ENCODE results near the gene MADD.

MADD gene

GRCh38 chr11:47342036-47342803 is 72.3 kb downstream of the MADD start:
- DNase-seq, result no peak

GRCh38 chr11:47342854-47343253 is 72.9 kb downstream of the MADD start:
- DNase-seq, result no peak

DNA sequence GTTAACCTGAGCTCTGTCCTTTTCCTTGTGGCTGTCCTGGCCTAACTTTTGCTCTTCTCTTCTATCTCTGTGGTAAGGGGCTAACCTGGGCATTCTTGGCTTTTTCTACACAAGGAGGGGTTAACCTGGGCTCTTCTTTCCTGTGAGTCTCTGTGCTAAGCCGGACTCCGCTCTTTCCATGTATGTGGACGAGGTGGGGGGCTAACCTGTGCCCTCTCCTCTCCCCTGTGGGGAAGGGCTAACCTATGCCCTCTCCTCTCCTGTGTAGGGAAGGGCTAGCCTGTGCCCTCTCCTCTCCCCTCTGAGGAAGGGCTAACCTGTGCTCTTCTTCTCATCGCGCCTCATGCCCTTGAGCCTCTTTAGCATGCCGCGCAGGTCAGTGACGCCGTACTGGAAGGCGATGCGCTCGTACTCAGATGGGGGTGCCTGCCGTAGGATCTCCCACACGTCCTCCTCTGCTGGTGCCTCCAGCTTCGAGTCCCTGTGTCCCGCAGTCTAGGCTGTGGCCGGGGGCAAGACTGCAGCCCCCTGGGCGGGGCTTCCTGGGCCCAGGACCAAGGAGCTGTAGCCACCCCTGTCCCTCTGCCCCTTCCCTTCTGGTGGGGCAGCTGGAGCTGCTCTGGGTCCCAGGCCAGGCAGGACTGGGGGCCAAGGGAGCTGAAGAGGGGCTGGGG is 76.1 kb downstream of the MADD start:
- no peak for DNase-seq

DNA sequence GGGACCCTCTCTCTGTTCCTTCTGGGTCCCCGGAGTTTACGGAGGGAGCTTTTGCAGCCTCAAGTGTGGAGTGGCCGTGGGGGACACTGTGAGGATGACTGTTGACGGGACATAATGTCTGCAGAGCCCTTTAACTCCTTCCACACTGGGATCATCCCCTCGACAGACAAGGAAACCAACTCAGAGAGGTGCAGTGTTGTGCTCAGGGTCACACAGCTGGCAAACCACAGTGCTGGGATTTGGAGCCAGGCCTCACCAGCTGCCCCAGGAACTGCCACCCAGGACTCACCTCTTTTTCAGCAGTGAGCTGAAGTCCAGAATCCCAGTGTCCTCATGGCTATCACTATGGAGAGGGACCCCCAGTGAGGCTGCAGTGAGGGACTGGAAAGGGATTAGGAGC is 77.2 kb downstream of the MADD start:
- DNase-seq, result no peak

GRCh38 chr11:47348131-47348802 is 78.3 kb downstream of the MADD start:
- no peak for DNase-seq

- peak; percentile 84 for DNase-seq
These were observed 78.9 kb downstream of the MADD start for GRCh38 chr11:47348859-47349258.

DNA sequence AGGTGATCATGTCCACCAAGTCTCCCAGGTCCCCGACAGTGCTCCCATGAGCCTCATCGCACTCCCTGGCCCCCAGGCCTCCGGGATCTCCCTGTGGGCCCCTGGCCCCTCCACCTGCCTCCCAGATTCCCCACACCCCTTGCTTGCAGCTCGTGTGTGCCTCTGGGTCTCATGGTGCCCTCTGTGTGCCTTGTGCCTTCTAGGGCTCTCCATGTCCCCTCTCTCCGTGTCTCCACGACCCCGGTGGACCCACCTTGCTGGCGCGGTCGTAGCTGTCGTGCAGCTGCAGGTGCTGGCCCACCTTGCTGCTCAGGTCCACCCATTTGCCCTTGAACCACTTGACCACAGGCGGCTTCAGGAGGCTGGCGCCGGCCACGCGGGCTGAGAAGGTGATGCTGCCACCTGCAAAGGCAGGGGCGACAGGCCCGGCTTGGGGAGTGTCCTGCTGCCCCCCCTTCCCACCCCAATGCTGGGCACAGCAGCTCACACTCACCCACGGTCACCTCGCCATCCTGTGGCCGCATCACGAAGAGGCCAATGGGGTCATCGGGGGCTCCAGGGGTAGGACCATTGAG is 79.7 kb downstream of the MADD start:
- DNase-seq, result no peak

- DNase-seq, result no peak
These were observed 80.4 kb downstream of the MADD start for GRCh38 chr11:47350315-47350714.

DNA sequence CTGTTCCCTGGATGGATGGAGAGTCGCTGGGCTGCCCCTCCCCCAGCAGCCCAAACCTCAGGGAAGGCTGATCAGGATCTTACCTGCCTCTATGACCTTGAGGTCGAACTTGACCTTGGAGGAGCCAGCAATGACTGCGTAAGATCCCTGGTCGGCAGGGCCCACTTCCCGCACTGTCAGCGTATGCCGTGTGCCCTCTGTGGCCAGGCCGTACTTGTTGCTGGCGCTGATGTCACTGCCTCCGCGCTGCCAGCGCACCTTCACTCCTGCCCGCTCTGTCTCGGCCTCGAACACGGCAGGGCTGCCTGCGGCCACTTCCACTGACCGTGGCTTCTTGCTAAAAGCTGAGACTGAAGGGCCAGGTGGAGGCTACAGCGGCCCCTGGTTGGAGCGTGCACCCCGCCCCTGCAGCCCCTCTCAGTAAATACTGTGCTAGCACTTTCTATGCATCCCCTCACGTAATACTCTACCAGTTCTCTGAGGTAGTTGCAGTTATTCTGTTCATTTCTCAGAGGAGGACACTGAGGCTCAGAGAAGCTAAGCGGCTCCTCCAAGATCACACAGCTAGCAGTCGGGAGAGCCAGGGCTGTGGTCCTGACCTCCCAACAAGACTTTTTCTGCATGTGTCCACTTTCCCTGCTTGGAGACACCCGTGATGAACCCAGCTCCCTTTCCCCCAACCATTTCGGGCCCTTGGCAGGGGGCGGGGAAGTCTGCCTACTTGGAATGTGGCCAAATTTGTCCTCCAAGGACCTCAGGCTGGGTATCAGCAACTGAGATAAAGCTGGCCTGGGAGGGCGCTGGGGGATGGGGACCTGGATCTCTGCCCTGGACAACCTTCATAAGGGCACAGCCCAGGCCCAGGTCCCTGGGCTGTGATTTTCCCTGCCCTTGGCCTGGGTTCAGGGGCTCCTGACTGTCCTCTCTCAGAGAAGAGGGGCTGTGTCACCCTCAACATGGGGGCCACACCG is 81.5 kb downstream of the MADD start:
- no peak for DNase-seq

DNA sequence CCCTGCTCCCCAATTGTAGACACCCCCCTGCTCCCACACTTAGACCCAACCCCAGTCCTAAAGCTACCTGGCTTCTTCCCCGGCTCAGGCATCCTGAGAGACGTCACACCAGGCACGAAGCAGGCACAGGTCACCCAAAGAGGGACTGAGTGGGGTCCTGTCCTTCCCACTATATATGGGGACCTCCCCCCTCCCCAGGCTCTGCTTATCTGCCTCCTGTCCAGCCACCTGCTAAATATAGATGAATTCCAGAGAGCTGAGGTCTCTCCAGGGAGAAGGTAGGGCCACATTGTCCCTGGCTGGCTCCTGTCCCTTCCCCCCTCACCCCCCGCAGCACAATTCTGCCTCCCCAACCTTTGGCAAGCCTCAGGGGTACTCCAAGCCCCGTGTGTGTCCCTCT is 82.6 kb downstream of the MADD start, which contains the start of gene MYBPC3:
TSS of gene MYBPC3 (minus strand) at position 147 of the 400 bp plus-strand sequence. CDS start at position 92, 55 bp downstream.
- no peak for DNase-seq

DNA sequence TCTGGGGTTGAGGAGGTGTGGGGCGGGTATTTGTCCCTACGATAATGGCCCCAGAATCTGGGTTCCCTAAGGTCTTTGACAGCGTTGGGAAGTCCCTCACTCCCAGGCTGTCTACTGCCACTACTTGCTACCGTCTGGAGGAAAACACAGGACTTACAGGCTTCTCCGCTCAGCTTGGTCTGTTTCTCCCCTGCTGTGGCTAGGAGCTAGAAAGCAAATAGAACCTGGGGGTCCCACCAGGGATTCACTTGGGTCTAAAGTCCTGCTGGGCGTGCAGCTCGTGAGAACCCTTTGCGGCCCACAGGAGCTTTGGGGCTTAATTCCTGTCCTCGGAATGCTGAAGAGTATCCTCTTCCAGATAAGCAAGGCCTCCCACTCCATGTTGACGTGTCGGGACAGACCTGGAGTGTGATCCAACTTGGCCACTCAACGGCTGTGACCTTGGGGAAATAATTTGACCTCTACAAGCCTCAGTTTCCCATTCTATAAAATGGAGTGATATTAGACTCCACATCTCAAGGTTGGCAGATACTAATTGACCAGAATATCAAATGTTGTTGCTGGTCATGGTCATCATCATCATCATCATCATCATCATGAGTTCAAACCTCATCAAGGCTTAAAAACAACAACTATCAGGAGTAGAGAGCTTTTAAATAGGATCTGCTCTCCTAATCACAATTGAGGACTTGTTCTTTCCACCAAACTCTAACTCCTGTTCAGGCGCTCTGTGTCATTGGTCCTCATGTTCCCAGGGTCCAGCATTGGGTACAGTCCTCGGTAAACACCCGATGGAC is 84.2 kb downstream of the MADD start:
- DNase-seq, result no peak

DNA sequence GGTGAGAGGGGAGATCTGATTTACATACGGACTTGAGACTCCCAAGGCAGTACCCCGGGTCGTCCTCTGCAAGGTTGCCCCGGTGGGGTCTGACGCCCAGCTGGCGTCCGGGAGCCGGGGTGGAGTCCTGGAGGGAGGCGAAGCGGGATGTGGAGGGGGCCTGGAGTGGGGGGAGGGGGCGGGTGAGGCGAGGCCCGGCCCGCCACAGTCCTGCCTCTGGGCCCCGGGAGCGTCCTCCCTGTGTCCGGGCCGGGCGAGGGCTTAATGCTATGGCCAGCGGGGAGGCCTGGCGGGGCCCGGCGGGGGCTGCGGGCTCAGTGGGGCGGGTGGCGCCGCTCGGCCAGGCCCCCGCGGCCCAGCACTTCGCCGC is 85.0 kb downstream of the MADD start:
- no peak for DNase-seq

DNA sequence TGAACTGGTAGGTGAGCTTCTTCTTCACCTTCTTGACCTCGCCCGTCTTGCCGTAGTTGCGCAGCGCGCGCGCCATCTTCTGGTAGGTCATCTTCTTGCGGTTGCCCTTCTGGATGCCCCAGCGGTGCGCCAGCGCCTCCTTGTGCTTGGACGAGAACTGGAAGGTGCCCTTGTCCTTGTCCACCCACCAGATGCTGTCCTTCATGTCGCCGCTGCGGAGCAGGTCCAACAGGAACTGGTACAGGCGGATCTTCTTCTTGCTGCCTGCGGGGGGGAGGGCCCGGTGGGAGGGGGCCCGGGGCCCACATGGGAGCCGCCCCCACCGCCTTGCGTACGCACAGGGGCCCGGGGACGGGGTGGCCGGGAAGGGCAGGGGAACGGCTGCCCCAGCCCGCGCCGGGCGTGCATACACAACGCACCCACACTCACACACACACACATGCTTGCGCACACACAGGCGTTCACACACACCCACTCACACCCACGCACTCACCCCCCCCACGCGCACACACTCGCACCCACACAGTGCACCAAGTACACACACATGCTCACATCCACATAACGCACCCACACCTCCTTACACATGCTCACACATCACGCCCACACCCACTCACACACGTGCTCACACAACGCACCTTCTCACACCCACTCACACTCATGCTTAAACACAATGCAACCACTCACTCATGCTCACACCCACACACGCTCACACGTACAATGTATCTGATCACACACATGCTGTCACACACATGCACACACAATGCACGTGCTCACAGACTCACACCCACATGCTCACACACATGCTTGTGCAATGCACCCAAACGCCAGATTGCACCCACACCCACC is 85.6 kb downstream of the MADD start:
- peak; percentile 77 for DNase-seq

GRCh38 chr11:47356129-47356997 is 86.4 kb downstream of the MADD start:
- no peak for DNase-seq

GRCh38 chr11:47356998-47357329 is 87.0 kb downstream of the MADD start:
- no peak for DNase-seq

DNA sequence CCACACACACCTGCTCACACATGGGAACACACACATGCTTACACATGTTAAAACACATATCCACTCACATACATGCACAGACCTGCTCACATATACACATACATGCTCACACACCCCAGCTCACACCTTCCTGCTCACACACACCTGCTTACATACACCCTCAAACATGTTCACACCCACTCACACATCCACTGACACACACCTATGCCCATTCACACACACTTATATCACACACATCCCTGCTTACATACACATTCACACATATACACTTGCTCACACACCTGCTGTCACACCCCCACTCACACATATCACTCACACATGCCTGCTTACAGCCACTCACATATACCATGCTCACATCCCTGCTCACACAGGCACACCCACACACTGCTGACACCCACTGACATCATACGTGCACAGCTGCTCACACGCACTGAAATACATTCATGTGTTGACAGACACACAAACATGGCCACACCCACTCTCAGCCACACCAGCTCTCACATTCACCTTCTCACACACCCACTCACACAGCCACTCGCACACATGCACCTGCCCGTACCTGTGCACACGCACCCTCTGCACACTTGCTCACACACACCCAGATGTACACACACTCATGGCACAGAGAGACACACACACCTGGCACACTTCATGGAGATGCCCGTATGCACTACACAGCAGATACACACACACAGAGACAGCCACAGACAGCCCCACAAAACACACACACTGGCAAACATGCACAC is 88.2 kb downstream of the MADD start:
- DNase-seq, result no peak

DNA sequence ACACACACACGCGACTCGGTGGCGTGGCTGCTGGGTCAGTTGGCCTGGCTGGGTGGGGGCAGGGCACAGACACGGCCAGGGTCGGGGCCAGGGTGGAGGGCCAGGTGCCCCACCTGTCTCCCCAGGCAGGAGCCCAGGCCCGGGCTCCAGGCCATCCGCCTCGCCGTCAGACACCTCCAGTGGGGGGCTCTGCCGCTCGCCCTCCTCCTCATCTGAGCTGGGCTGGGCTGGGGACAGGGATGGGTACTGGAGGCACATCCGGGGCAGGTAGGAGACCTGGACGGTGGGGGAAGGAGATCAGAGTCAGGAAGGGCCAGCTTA is 88.8 kb downstream of the MADD start:
- no peak for DNase-seq

DNA sequence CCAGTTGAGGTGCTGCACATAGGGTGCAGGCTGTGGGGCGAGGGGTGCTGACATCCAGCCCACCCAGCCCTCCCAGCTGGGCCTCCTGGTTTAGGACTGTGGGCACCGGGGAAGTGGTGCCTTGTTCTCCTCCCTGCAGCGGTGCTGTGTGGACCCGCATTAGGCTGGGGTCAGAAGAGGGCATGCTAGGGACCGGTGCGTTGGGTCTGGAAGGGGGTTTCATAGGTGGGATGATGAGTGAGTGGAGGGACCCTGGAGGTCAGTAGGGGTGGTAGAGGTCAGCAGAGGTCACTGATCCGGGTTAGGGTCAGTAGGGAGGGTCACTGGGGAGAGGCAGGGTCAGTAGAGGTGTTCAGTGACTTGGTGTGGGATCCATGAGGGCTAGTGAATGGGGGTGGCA is 89.2 kb downstream of the MADD start:
- no peak for DNase-seq

GRCh38 chr11:47359586-47359985 is 89.7 kb downstream of the MADD start:
- DNase-seq, result peak; percentile 89
